ENCODE measurements around the gene RALGAPA2. TPM values are rescaled to one million over a fixed set of nuclear protein-coding genes. Genes with fewer than 3 reads are reported as not detected.

The RALGAPA2 gene
- total RNA-seq, 1 donor from 2014 or later, result 24.8 TPM

DNA sequence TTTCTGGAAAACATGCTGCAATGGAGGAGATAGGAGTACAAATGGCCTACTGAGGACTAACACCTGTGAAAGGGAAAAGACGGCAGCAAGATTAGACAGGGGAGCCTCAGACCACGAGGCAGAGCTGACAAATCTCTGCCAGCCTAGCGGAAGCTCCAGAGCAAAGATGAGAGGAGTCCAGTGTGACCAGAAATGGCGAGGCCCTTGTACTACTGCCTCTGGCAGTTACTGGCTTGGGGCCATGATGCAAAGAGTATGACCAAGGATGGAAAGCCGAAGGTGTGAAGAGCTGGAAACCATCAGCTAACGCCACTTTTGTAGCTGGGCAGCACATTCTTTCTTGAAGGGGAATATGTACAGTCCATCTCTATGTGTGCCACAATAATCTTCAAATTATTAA is 55.4 kb downstream of the RALGAPA2 start:
- DNase-seq (ENCODE audit: low read depth), result no peak
- Histone ChIP-seq H3K36me3 (ENCODE audit: control insufficient read depth, insufficient read depth, low read length) (no peaks in the 10 kb centered on the region), H3K4me3 (ENCODE audit: low read depth, low read length) (no peak overlapping the region), H3K27me3 (ENCODE audit: control insufficient read depth, insufficient read depth, low read length) (no peaks in the 10 kb centered on the region)
- TF ChIP-seq, protein P1, sequence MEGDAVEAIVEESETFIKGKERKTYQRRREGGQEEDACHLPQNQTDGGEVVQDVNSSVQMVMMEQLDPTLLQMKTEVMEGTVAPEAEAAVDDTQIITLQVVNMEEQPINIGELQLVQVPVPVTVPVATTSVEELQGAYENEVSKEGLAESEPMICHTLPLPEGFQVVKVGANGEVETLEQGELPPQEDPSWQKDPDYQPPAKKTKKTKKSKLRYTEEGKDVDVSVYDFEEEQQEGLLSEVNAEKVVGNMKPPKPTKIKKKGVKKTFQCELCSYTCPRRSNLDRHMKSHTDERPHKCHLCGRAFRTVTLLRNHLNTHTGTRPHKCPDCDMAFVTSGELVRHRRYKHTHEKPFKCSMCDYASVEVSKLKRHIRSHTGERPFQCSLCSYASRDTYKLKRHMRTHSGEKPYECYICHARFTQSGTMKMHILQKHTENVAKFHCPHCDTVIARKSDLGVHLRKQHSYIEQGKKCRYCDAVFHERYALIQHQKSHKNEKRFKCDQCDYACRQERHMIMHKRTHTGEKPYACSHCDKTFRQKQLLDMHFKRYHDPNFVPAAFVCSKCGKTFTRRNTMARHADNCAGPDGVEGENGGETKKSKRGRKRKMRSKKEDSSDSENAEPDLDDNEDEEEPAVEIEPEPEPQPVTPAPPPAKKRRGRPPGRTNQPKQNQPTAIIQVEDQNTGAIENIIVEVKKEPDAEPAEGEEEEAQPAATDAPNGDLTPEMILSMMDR (IDR thresholded peaks at IDR 0.05; ENCODE audit: insufficient read depth, low read length, poor library complexity, severe bottlenecking), result no peak

DNA sequence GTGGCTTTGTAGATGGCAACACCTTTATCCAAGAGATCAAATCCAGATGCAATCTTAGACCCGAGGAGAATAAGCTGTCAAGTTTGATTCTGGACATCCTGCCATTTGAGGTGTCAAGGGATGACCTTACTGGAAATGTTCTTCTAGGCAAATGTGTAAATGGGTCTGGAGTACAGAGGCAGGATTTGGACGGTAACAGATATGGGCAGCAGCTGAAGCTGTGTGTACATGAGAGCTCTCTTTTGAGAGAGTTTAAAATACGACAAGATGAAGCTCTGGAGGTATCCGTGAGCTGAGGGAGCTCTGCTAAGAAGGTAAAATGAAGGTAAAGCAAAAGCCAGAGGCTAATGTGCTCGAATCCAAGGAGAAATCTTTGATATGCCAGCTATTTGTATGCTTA is 56.6 kb downstream of the RALGAPA2 start:
- H3K4me3 ChIP-seq (ENCODE audit: low read depth, low read length), result no peak overlapping the region
- no peak for DNase-seq (ENCODE audit: low read depth)
- no peaks in the 10 kb centered on the region for H3K27me3 ChIP-seq (ENCODE audit: control insufficient read depth, insufficient read depth, low read length)
- TF ChIP-seq, protein P1 (IDR thresholded peaks at IDR 0.05; ENCODE audit: insufficient read depth, low read length, poor library complexity, severe bottlenecking), result no peak
- H3K36me3 ChIP-seq (ENCODE audit: control insufficient read depth, insufficient read depth, low read length), result no peaks in the 10 kb centered on the region

DNA sequence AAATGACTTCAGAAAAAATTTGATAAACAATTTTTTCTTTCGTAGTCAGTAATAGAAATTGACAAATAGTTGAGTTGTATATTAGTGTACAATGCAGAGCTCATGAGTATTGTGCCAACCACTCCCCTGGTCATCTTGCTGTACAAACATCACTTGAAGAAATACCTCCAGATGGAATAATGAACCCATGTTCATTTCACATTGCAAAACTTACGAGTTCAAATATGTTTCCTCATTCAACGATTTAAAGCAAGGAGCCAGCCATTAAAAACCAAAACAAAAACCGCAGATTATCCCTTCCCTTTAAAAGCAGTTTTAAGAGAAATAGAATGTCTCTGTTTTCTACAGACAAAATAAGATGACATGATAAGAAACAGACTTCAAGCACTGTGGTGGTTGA is 62.5 kb downstream of the RALGAPA2 start:
- Histone ChIP-seq H3K27me3 (ENCODE audit: control insufficient read depth, insufficient read depth, low read length) (no peaks in the 10 kb centered on the region), H3K36me3 (ENCODE audit: control insufficient read depth, insufficient read depth, low read length) (no peaks in the 10 kb centered on the region), H3K4me3 (ENCODE audit: low read depth, low read length) (no peak overlapping the region)
- no peak for DNase-seq (ENCODE audit: low read depth)
- TF ChIP-seq, protein P1 (IDR thresholded peaks at IDR 0.05; ENCODE audit: insufficient read depth, low read length, poor library complexity, severe bottlenecking), result no peak

DNA sequence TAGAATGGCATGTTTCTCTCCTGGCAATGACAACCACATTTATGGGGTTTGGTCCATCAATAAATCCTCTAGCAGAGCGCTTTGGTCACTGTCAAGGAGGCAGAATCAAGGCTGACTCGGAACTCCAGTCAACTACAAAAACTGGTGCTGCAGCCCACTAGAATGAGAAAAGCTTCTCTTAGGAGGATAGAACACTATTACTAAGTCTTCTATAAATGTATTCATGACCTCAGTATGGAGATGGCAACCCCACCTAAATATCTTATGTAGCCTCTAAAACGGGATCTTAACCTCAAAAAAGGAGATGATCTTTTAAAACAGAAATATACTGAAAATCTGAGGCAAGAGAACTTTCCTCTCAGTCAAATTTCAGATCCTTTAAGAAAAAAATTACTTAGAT is 68.5 kb downstream of the RALGAPA2 start:
- H3K36me3 ChIP-seq (ENCODE audit: control insufficient read depth, insufficient read depth, low read length), result no peaks in the 10 kb centered on the region
- H3K4me3 ChIP-seq (ENCODE audit: low read depth, low read length), result no peak overlapping the region
- TF ChIP-seq, protein P1 (IDR thresholded peaks at IDR 0.05; ENCODE audit: insufficient read depth, low read length, poor library complexity, severe bottlenecking), result no peak
- no peaks in the 10 kb centered on the region for H3K27me3 ChIP-seq (ENCODE audit: control insufficient read depth, insufficient read depth, low read length)
- DNase-seq (ENCODE audit: low read depth), result no peak

DNA sequence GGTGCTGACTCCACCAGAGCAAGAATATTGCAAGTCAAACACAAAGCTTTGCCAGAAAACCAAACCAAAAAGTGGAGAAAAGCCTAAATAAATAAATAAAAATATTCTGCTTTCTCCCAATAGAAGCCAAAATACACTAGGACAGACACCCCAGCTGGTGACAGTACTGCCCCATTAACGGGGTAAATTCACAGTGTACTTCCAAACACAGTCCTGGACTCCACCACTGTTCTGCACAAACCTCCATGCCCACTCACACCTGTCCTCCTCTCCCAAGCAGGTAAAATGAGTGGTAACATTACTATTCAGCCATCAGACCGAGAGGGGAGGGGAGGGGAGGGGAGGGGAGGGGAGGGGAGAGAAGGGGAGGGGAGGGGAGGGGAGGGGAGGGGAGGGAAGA is 70.7 kb downstream of the RALGAPA2 start:
- no peak for DNase-seq (ENCODE audit: low read depth)
- Histone ChIP-seq H3K36me3 (ENCODE audit: control insufficient read depth, insufficient read depth, low read length) (no peaks in the 10 kb centered on the region), H3K27me3 (ENCODE audit: control insufficient read depth, insufficient read depth, low read length) (no peaks in the 10 kb centered on the region), H3K4me3 (ENCODE audit: low read depth, low read length) (no peak overlapping the region)
- TF ChIP-seq, protein P1 (IDR thresholded peaks at IDR 0.05; ENCODE audit: insufficient read depth, low read length, poor library complexity, severe bottlenecking), result no peak

DNA sequence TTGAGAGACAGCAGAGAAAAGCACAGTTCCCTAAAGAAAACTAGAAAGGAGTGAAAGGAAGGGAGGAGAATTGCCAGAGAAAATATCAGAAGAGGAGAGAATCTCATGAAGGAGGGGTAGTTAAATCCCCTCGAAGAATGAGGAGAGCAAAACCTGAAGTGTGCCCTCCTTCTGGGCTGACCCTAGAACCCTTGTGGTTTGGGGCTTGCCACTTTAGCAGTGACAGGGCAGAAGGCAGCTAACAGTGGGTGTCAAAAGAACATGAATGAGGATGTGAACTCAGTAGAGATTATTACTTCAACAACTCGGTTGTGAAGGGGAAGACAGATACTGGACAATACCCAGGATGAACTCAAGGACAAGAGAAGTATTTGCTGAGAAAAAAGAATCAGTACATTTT is 73.6 kb downstream of the RALGAPA2 start:
- Histone ChIP-seq H3K4me3 (ENCODE audit: low read depth, low read length) (no peak overlapping the region), H3K27me3 (ENCODE audit: control insufficient read depth, insufficient read depth, low read length) (no peaks in the 10 kb centered on the region), H3K36me3 (ENCODE audit: control insufficient read depth, insufficient read depth, low read length) (no peaks in the 10 kb centered on the region)
- DNase-seq (ENCODE audit: low read depth), result no peak
- TF ChIP-seq, protein P1 (IDR thresholded peaks at IDR 0.05; ENCODE audit: insufficient read depth, low read length, poor library complexity, severe bottlenecking), result no peak
